Muscle layer of duodenum (tissue), 2 donors: ENCODE results near the gene IKZF4.

ENCODE experiments used
- H3K27ac ChIP-seq: one replicate; pipeline ENCODE4 v1.7.0; 2013; ENCODE audit warnings: mild to moderate bottlenecking, low read length
- H3K27me3 ChIP-seq: one replicate; pipeline ENCODE4 v1.7.0; 2013; ENCODE audit warnings: low read depth, mild to moderate bottlenecking, control low read depth, low read length
- H3K36me3 ChIP-seq, 2 donors: one replicate each; pipeline ENCODE4 v1.7.0; 2013; ENCODE audit warnings: low read length in 2 of 2, control low read depth in 1 of 2, mild to moderate bottlenecking in 1 of 2; ENCODE audit not compliant: insufficient read depth in 2 of 2, control insufficient read depth in 1 of 2
- H3K4me1 ChIP-seq, 2 donors: one replicate each; pipeline ENCODE4 v1.7.0; 2013; ENCODE audit warnings: low read length in 2 of 2, mild to moderate bottlenecking in 2 of 2, control low read depth in 1 of 2, moderate library complexity in 1 of 2; ENCODE audit not compliant: insufficient read depth in 2 of 2, control insufficient read depth in 1 of 2
- H3K4me3 ChIP-seq, 2 donors: one replicate each; pipeline ENCODE4 v1.7.0; 2013; ENCODE audit warnings: low read length in 2 of 2, low read depth in 1 of 2, mild to moderate bottlenecking in 1 of 2
- H3K9me3 ChIP-seq, 2 donors: one replicate each; pipeline ENCODE4 v1.7.0; 2013; ENCODE audit warnings: low read length in 2 of 2, control low read depth in 1 of 2, mild to moderate bottlenecking in 1 of 2; ENCODE audit not compliant: control insufficient read depth in 1 of 2
- donor health status: healthy.

Gene IKZF4

DNA sequence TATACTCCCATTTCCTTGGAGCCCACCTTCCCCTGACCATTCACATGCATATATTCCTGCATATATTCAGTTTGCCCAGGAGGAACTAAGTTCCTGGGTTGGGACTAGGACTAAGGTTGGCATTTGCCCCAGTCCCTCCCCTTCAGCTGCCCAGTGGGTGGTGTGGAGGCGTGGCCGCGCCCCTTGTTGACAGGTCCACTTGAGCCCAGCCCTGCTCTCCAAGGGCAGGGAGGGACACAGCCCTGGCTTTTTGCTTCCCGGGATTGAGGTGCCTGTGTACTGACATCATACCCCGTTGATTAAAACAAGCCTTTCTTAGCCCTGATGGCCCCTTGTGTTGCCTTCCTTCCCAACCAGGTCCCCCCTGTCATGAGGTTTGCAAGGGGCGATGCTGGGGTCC is 66.4 kb downstream of the IKZF4 start:
- H3K4me1 ChIP-seq: no peaks in the 10 kb centered on the region
- no peak overlapping the region for H3K4me3 ChIP-seq
- H3K27me3 ChIP-seq: no peaks in the 10 kb centered on the region
- H3K36me3 ChIP-seq: no peaks in the 10 kb centered on the region
- no peaks in the 10 kb centered on the region for H3K9me3 ChIP-seq
- H3K27ac ChIP-seq: no peak overlapping the region
